ENCODE data around the gene FAM204A.

Gene FAM204A

GRCh38 chr10:118341791-118342637 is at the start of gene FAM204A:
Gene FAM204A (minus strand): TSS chr10:118342324. CDS start chr10:118336415, 5,909 bp downstream.
- Histone ChIP-seq H4K20me1 (ENCODE audit: low read depth, low read length) (no peaks in the 10 kb centered on the region), H3K4me3 (ENCODE audit: insufficient read depth, low read length, poor library complexity, severe bottlenecking) (peak within 1 kb of the TSS; percentile 97), H3K36me3 (ENCODE audit: low read length) (no peaks in the 10 kb centered on the region), H3K9me3 (ENCODE audit: insufficient read depth, low read length) (no peaks in the 10 kb centered on the region), H3K27ac (ENCODE audit: low read depth, low read length) (peak within 1 kb of the TSS; percentile 43), H3K9me2 (replicated peaks; ENCODE audit: insufficient read depth, low read length) (no peaks in the 10 kb centered on the region), H2AFZ (ENCODE audit: low read depth, low read length, severe bottlenecking) (peak within 1 kb of the TSS; percentile 97), H3K4me2 (ENCODE audit: low read depth, low read length, poor library complexity, severe bottlenecking) (peak within 1 kb of the TSS; percentile 97), H3F3A (ENCODE audit: insufficient read depth) (no peaks in the 10 kb centered on the region), H3K9ac (ENCODE audit: low read length) (peak within 1 kb of the TSS; percentile 87), H3K79me2 (ENCODE audit: insufficient read depth, low read length) (peaks cover 39% of the 10 kb centered on the region), H3K27me3 (ENCODE audit: low read length) (no peaks in the 10 kb centered on the region)
- TF ChIP-seq CTCF (IDR thresholded peaks at IDR 0.05; ENCODE audit: insufficient read depth, low read length, poor library complexity, severe bottlenecking) (no peak), EZH2phosphoT487 (conservative IDR thresholded peaks at IDR 0.05; ENCODE audit: low read length) (no peak)

GRCh38 chr10:118383699-118384098 is 41.6 kb upstream of the FAM204A start:
- Histone ChIP-seq H3K9ac (ENCODE audit: low read length) (no peak overlapping the region), H3K4me3 (ENCODE audit: insufficient read depth, low read length, poor library complexity, severe bottlenecking) (no peak overlapping the region), H4K20me1 (ENCODE audit: low read depth, low read length) (no peaks in the 10 kb centered on the region), H3K27me3 (ENCODE audit: low read length) (no peaks in the 10 kb centered on the region), H3F3A (ENCODE audit: insufficient read depth) (no peaks in the 10 kb centered on the region), H2AFZ (ENCODE audit: low read depth, low read length, severe bottlenecking) (no peak overlapping the region), H3K4me2 (ENCODE audit: low read depth, low read length, poor library complexity, severe bottlenecking) (no peak overlapping the region), H3K9me3 (ENCODE audit: insufficient read depth, low read length) (no peaks in the 10 kb centered on the region), H3K27ac (ENCODE audit: low read depth, low read length) (no peak overlapping the region), H3K9me2 (replicated peaks; ENCODE audit: insufficient read depth, low read length) (no peaks in the 10 kb centered on the region), H3K79me2 (ENCODE audit: insufficient read depth, low read length) (no peaks in the 10 kb centered on the region), H3K36me3 (ENCODE audit: low read length) (no peaks in the 10 kb centered on the region)
- no peak for TF ChIP-seq EZH2phosphoT487 (conservative IDR thresholded peaks at IDR 0.05; ENCODE audit: low read length)
- TF ChIP-seq CTCF (IDR thresholded peaks at IDR 0.05; ENCODE audit: insufficient read depth, low read length, poor library complexity, severe bottlenecking): no peak

- Histone ChIP-seq H3K27ac (ENCODE audit: low read depth, low read length) (no peak overlapping the region), H2AFZ (ENCODE audit: low read depth, low read length, severe bottlenecking) (no peak overlapping the region), H3F3A (ENCODE audit: insufficient read depth) (no peaks in the 10 kb centered on the region), H3K9ac (ENCODE audit: low read length) (no peak overlapping the region), H3K27me3 (ENCODE audit: low read length) (no peaks in the 10 kb centered on the region), H3K36me3 (ENCODE audit: low read length) (no peaks in the 10 kb centered on the region), H4K20me1 (ENCODE audit: low read depth, low read length) (no peaks in the 10 kb centered on the region), H3K9me2 (replicated peaks; ENCODE audit: insufficient read depth, low read length) (no peaks in the 10 kb centered on the region), H3K4me3 (ENCODE audit: insufficient read depth, low read length, poor library complexity, severe bottlenecking) (no peak overlapping the region), H3K4me2 (ENCODE audit: low read depth, low read length, poor library complexity, severe bottlenecking) (no peak overlapping the region), H3K9me3 (ENCODE audit: insufficient read depth, low read length) (no peaks in the 10 kb centered on the region), H3K79me2 (ENCODE audit: insufficient read depth, low read length) (no peaks in the 10 kb centered on the region)
- TF ChIP-seq EZH2phosphoT487 (conservative IDR thresholded peaks at IDR 0.05; ENCODE audit: low read length): no peak
- TF ChIP-seq CTCF (IDR thresholded peaks at IDR 0.05; ENCODE audit: insufficient read depth, low read length, poor library complexity, severe bottlenecking): no peak
Measured at GRCh38 chr10:118383063-118383689, 41.1 kb upstream of the FAM204A start.
